MM.1S (cell line): ENCODE measurements around the gene PPP4R3B.

ENCODE experiments used
- EZH2 ChIP-seq: fragments of 300-600 bp; sonication (generic); optimal IDR thresholded peaks from 2 replicates; pipeline ENCODE3; 2017; ENCODE audit warnings: low read depth, mild to moderate bottlenecking, antibody characterized with exemption, low read length, mixed read lengths
- EZH2phosphoT487 ChIP-seq: fragments of 300-600 bp; sonication (generic); IDR thresholded peaks from 2 replicates; pipeline ENCODE4 v1.6.1; 2018; ENCODE audit warnings: antibody characterized with exemption, low read length
- TF ChIP-seq, protein P1 (sequence below): fragments of 300-600 bp; sonication (generic); IDR thresholded peaks from 2 replicates; pipeline ENCODE4 v1.5.1; 2016; ENCODE audit warnings: antibody characterized with exemption, low read length, mixed read lengths

DNA sequence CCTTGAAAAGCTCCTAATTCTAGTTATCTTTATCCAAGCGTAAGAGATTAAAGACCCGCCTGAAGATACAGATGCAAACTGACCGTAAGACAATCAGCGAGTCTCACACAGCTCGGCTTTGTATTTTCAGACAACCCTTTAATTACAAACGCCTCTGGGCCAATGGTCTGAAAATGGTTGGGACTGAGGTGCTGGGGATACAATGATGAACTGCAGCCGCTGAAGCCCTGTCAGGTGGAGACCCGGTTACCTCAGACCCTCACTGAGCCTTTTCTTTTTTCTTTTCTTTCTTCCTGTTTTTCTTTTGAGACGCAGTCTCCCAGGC, 98.6 kb downstream of the PPP4R3B start:
- TF ChIP-seq, protein P1, sequence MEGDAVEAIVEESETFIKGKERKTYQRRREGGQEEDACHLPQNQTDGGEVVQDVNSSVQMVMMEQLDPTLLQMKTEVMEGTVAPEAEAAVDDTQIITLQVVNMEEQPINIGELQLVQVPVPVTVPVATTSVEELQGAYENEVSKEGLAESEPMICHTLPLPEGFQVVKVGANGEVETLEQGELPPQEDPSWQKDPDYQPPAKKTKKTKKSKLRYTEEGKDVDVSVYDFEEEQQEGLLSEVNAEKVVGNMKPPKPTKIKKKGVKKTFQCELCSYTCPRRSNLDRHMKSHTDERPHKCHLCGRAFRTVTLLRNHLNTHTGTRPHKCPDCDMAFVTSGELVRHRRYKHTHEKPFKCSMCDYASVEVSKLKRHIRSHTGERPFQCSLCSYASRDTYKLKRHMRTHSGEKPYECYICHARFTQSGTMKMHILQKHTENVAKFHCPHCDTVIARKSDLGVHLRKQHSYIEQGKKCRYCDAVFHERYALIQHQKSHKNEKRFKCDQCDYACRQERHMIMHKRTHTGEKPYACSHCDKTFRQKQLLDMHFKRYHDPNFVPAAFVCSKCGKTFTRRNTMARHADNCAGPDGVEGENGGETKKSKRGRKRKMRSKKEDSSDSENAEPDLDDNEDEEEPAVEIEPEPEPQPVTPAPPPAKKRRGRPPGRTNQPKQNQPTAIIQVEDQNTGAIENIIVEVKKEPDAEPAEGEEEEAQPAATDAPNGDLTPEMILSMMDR = no peak
- TF ChIP-seq EZH2 = no peak
- TF ChIP-seq EZH2phosphoT487 = no peak
